Ramos (cell line): Measurements from ENCODE around the gene KLHL18.
"Not testable (repeated sequence)": the region's sequence is repeated elsewhere in the genome, so short reads cannot be mapped to it uniquely, and the experiment has no call there.

Experiments
- in situ Hi-C: fragments of 300-500 bp; cut with MboI; formaldehyde crosslinking; loops from one replicate; pipeline ENCODE4 v1.14.3; 2022; ENCODE audit warnings: low sequenced_read_pairs; ENCODE audit not compliant: unreplicated experiment

KLHL18 gene

DNA sequence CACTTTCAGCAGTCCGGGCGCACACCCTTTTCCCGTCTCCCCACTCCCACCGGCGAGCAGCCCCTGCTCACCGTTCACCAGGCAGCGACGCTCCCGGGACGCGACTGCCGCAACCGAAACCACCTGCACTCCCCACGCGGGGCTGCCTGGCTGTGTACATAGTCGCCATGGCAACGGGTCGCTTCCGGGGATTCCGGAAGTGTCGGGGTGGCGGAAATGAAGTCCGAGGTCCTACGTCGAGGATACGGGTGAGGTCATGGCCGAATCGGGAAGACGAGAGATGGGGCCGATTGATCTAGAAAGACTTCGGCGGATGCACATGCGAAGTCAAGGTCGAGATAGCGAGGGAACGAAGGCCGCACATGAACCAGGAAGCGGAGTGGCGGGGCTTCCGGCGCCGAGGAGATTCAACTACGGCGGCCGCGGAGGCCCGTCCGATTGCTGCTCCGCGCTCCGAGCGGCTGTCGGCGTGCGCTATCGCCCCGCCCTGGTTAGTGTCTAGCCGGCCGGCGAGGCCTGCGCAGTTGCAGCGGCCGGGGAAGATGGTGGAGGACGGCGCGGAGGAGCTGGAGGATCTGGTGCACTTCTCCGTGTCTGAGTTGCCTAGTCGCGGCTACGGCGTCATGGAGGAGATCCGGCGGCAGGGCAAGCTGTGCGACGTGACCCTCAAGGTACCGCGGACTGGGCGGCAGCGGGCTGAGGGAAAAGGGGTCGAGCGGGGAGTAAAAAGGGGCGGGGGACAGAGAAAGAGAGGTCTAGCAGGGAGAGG lies at the start of gene KLHL18, which contains the start of gene KIF9:
Gene KLHL18 (plus strand): TSS at position 521 of the 769 bp plus-strand sequence. CDS start 22 bp downstream, at position 543.
Gene KIF9 (minus strand): TSS at position 376 of the 769 bp plus-strand sequence. CDS start 5,425 bp downstream, outside the sequence.
- in situ Hi-C loops: no loop called here

GRCh38 chr3:47238017-47238416 lies 44.7 kb upstream of the KLHL18 start:
- in situ Hi-C loops: no loop called here

- in situ Hi-C loops: no loop called here
Observed at GRCh38 chr3:47239929-47240328, 42.8 kb upstream of the KLHL18 start.

DNA sequence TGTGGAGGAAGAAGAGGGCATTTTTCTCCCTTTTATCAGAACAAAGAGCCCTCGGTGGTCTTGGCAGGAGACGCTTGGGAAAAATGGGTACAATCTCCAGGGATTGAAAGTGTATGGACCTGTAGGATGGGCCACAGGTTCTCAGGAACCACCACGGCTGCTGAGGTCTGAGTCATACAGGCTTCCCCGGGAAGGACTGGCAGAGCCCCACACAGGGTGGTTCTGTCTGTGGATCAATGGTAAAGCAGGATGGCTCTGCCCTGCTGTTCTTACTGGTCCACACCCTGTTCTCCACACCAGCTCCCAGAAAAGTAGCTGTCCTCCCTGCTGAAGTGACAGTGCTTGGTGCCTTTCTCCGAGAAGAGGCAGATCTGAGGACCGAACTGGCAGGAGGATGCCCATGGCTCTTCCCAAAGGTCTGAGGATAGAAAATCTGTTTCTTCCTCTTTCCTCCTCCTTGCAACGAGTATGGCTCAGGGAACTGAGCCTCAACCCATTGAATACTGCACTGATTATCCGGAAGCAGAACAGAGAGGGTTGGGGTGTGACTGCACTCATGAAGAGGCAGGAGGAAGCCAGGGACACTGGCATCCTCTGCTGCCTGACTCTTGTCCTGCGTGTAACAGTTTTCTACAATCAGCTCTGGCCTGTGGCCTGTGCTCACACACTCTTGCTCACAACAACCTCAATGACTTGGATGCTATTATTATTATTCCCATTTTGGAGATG lies 39.2 kb upstream of the KLHL18 start:
- in situ Hi-C loops: no loop called here

DNA sequence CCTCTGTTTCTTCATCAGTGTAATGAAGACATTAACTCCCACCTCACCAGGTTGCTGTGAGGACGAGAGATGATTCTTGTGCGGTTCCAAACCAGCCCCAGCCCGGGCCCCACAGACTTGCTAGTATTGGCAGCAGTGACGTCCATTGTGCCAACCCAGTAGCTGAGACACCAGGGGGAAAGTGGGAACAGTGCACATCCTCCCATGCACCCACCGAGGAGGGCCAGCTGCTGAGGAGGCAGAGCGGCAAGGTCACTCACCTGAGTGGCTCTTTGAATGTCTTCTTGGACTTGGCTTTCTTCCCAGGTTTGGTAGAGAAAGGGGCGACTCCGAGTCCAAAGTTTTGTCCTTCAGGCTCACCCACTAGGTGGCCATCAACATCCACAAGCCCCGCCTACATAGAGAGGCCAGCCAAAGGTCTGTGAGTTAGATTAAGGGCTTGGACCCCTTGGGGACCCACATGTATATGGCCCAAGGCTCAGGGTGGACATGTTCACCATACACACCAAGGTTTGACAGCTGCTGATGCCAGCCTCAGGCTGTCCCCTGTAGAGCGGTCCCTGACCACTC lies 38.1 kb upstream of the KLHL18 start:
- in situ Hi-C loops: no loop called here

DNA sequence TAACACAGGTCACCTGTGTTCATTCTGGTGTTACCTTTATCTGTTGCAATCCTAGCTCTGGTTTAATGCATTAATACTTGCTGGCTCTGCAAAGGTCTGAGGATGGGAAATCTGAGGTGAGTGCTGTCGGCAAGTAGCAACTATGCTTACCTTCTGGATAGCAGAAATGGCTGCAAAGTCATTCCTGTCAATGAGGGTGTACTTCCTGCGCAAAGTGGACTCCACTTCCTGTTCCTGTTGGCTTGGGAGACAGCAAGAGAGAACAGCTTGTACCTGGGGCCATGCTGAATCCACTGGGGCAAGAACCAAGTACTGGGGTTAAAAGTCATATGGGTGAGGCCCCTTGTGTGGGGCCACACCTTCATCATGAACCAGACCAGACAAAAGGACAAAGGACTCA lies 37.5 kb upstream of the KLHL18 start:
- in situ Hi-C loops: no loop called here

DNA sequence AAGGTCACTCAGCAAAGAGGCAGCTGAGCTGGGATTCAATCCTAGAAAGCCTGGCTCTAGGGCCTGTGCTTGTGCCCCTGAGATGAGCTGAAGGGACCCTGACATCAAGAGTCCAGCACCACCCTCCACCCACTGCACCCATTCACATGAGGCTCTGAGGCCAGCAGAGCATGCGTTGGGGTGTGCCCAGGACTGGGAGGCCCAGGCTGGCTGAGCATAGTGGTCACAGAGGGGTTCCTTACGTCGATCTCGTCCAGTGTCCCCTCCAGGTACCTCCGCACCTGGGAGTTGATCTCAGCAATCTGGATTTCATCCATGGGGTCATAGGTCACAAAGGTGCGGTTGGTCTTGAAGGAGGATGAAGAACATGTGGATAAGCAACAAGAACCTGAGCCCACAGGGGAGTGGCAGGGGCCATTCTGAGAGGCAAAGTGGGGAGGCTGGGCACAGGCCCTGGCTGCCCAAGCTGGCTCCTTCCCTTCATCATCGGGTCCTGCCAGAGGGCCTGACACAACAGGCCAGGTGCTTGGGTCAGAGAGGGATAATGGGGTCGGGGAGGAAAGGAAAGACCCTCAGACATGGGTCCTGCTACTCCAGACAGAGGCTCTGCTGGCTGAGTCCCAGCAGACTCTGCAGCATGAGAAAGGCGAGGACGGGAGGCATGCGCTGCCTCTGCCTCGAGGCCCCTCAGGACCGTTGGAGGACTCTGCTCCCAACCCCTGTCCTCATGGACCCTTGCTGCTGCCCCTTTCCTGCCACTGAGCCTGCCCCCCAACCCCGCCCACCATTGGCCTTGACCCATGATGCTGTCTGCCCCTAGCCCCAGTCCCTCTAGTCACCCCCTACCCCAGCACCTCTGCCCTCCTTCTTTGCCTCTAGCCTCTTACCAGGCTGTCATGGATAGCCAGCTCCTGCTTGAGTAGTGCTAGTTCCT lies 35.3 kb upstream of the KLHL18 start:
- in situ Hi-C loops: no loop called here

GRCh38 chr3:47250309-47251060 lies 32.3 kb upstream of the KLHL18 start:
- in situ Hi-C loops: no loop called here

- in situ Hi-C loops: not testable (repeated sequence)
Observed at GRCh38 chr3:47251085-47251484, 31.7 kb upstream of the KLHL18 start.

GRCh38 chr3:47251689-47252088 lies 31.1 kb upstream of the KLHL18 start:
- in situ Hi-C loops: no loop called here

DNA sequence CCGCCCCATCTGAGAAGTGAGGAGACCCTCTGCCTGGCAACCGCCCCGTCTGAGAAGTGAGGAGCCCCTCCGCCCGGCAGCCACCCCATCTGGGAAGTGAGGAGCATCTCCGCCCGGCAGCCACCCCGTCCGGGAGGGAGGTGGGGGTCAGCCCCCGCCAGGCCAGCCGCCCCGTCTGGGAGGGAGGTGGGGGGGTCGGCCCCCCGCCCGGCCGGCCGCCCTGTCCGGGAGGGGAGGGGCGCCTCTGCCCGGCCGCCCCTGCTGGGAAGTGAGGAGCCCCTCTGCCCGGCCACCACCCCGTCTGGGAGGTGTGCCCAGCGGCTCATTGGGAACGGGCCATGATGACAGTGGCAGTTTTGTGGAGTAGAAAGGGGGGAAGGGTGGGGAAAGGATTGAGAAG lies 26.4 kb upstream of the KLHL18 start:
- in situ Hi-C loops: not testable (repeated sequence)

GRCh38 chr3:47259114-47259513 lies 23.6 kb upstream of the KLHL18 start:
- in situ Hi-C loops: no loop called here

- in situ Hi-C loops: no loop called here
Observed at GRCh38 chr3:47260605-47261004, 22.1 kb upstream of the KLHL18 start.

- in situ Hi-C loops: no loop called here
Observed at GRCh38 chr3:47261301-47261700, 21.4 kb upstream of the KLHL18 start.

GRCh38 chr3:47265008-47265407 lies 17.7 kb upstream of the KLHL18 start:
- in situ Hi-C loops: no loop called here

DNA sequence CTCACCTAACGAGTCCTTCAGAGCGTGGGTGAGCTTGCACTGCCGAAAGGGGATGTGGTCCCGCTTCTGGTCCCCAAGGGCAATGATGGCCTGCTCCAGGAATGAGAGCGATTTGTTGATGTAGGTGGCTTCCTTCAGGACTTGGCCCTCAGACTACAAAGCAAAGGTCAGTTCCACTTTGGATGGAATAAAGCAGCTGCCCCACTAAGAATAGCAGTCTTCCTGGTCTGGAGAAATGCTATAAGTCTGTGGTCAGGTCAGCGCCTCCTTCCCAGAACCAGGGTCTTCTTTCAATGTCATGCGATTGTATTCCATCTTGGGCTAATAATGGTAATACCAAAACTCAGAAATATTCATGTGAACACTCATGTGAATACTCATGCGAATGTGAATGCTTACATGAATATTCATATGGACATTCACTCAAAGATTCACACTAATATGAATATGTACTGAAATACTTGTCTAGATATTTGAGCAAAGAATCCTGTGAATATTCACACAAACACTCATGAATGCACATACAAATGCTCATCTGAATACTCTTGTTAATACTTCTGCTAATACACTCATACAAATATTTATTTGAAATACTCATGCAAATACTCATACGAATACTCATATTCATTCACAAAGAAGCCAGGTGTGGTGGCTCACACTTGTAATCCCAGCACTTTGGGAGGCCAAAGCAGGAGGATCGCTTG lies 16.9 kb upstream of the KLHL18 start:
- in situ Hi-C loops: no loop called here

DNA sequence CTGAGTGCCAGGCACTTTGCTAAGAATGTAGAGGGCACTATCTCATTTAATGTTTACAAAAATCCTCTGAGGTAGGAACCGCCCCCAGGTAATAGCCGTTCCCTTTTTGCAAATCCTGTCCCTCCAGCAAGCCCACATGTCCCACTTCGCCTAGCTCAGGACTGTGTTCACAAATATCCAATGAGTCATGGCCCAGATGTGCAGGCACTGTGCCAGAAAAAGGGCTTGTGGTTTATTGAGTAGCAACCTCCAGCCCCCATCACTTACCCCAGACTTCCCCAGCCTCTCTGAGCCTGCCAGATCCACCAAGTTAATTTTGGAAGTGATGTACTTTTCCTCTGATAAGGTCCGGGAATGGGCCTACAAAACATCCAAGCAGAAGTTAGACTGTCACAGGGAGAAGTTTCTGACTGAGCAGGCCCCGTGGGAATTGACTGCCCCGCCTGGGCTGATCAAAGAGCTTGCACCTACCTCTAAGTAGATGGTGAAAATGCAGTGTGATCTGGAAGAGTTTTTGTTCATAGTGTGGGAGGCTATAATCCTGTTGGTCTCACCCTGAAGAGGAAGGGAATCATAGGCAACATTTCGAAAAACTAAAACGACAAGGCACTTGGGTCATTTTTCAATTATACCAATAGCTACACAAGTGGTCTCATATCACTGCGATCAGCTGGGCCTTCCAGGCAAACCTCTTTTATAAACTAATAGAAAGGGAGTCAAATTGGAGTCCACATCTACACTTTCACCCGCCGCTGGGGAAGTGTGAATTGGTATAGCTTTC lies 15.8 kb upstream of the KLHL18 start:
- in situ Hi-C loops: no loop called here

DNA sequence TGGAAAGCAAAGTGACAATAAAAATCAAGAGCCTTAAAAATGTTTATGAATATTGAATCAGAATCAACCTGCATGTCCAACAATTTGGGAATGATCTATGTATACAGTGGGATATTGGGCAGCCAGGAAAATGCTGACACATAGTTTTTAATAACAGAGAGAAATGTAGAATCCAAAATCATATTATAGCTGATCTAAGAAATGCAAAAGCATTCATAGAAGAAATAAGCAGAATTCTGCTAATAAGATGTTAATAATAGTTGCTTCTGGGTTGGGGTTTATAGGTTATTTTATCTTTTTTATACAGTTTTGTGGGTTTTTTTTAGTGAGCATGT lies 15.3 kb upstream of the KLHL18 start:
- in situ Hi-C loops: no loop called here
